GM23338 (cell line): ENCODE results near the gene PDE6A. TPM values are rescaled to one million over a fixed set of nuclear protein-coding genes. Genes with fewer than 3 reads are reported as not detected.

Experiments used
- ATAC-seq: fragments of 200-7000 bp; cut with Tn5 transposase; 3 replicates; pipeline ENCODE4 v1.9.1; 2020
- DNase-seq: peaks from one replicate; pipeline ENCODE4 v3.0.0-alpha.2; 2015; ENCODE audit warnings: low spot score
- H2AFZ ChIP-seq: fragments of 200-600 bp; sonication (generic); 2 replicates; pipeline ENCODE4 v1.8.0; 2016; ENCODE audit warnings: antibody characterized with exemption, mild to moderate bottlenecking, moderate library complexity
- H3F3A ChIP-seq: fragments of 200-600 bp; sonication (generic); replicated peaks from 2 replicates; pipeline ENCODE4 v1.8.0; 2017; ENCODE audit warnings: antibody characterized with exemption, mixed run types, low read depth
- H3K27ac ChIP-seq: fragments of 200-600 bp; sonication (generic); 2 replicates; pipeline ENCODE4 v1.6.1; 2016; ENCODE audit warnings: low read depth
- H3K27me3 ChIP-seq: fragments of 200-600 bp; sonication (generic); 2 replicates; pipeline ENCODE4 v1.8.0; 2016; ENCODE audit warnings: mild to moderate bottlenecking, mixed run types, moderate library complexity; ENCODE audit not compliant: insufficient read depth
- H3K36me3 ChIP-seq: fragments of 200-600 bp; sonication (generic); 2 replicates; pipeline ENCODE4 v1.8.0; 2016; ENCODE audit warnings: mild to moderate bottlenecking; ENCODE audit not compliant: insufficient read depth
- H3K4me1 ChIP-seq: fragments of 200-600 bp; sonication (generic); 2 replicates; pipeline ENCODE4 v1.8.0; 2016; ENCODE audit warnings: mild to moderate bottlenecking, moderate library complexity; ENCODE audit not compliant: insufficient read depth
- H3K4me2 ChIP-seq: fragments of 200-600 bp; sonication (generic); 2 replicates; pipeline ENCODE4 v1.7.1; 2017; ENCODE audit warnings: mixed run types
- H3K4me3 ChIP-seq: fragments of 200-600 bp; sonication (generic); 2 replicates; pipeline ENCODE4 v1.6.1; 2016; ENCODE audit warnings: mixed run types
- H3K79me2 ChIP-seq: fragments of 200-600 bp; sonication (generic); replicated peaks from 2 replicates; pipeline ENCODE4 v1.8.0; 2017; ENCODE audit warnings: mild to moderate bottlenecking; ENCODE audit not compliant: insufficient read depth
- H3K9me2 ChIP-seq: fragments of 200-600 bp; sonication (generic); 2 replicates; pipeline ENCODE4 v1.8.0; 2017; ENCODE audit not compliant: insufficient read depth
- H4K20me1 ChIP-seq: fragments of 200-600 bp; sonication (generic); replicated peaks from 2 replicates; pipeline ENCODE4 v1.8.0; 2017; ENCODE audit warnings: mild to moderate bottlenecking; ENCODE audit not compliant: insufficient read depth
- H3K27ac Mint-ChIP-seq: 2 replicates; pipeline ENCODE4 v1.8.0; 2020; ENCODE audit warnings: inconsistent platforms, mild to moderate bottlenecking, moderate library complexity, mixed read lengths
- H3K27me3 Mint-ChIP-seq: 3 replicates; pipeline ENCODE4 v1.8.0; 2022; ENCODE audit warnings: low read depth, mild to moderate bottlenecking, moderate library complexity, mixed read lengths, inconsistent platforms; ENCODE audit not compliant: insufficient read depth, poor library complexity
- H3K36me3 Mint-ChIP-seq: 3 replicates; pipeline ENCODE4 v1.8.0; 2021; ENCODE audit warnings: low read depth, mild to moderate bottlenecking, inconsistent platforms, moderate library complexity, mixed read lengths
- H3K4me1 Mint-ChIP-seq: 3 replicates; pipeline ENCODE4 v1.8.0; 2020; ENCODE audit warnings: mild to moderate bottlenecking, inconsistent platforms, mixed read lengths
- H3K4me3 Mint-ChIP-seq: 3 replicates; pipeline ENCODE4 v1.8.0; 2021; ENCODE audit warnings: moderate library complexity, mild to moderate bottlenecking, inconsistent platforms, mixed read lengths
- H3K9me3 Mint-ChIP-seq: 3 replicates; pipeline ENCODE4 v1.8.0; 2020; ENCODE audit warnings: moderate library complexity, mild to moderate bottlenecking, inconsistent platforms, mixed read lengths
- CREB1 ChIP-seq: fragments of 250-450 bp; sonication (Bioruptor Pico); IDR thresholded peaks from 2 replicates; pipeline ENCODE4 v1.5.0; 2020; ENCODE audit warnings: low read depth, mild to moderate bottlenecking, moderate library complexity
- EZH2 ChIP-seq: fragments of 200-600 bp; sonication (generic); IDR thresholded peaks from one replicate; pipeline ENCODE4 v1.8.0; 2017; ENCODE audit warnings: antibody characterized with exemption, mild to moderate bottlenecking, low read depth; ENCODE audit not compliant: unreplicated experiment
- EZH2phosphoT487 ChIP-seq: fragments of 200-600 bp; sonication (generic); IDR thresholded peaks from one replicate; pipeline ENCODE4 v1.8.1; 2018; ENCODE audit warnings: antibody characterized with exemption; ENCODE audit not compliant: unreplicated experiment
- JUNB ChIP-seq: IDR thresholded peaks from one replicate; pipeline ENCODE4 v1.6.1; 2016; ENCODE audit warnings: antibody characterized with exemption; ENCODE audit not compliant: unreplicated experiment
- NANOG ChIP-seq: IDR thresholded peaks from 2 replicates; pipeline ENCODE4 v1.6.1; 2016; ENCODE audit warnings: antibody characterized with exemption, borderline replicate concordance
- STAT1 ChIP-seq: IDR thresholded peaks from one replicate; pipeline ENCODE4 v1.6.1; 2016; ENCODE audit warnings: antibody characterized with exemption; ENCODE audit not compliant: unreplicated experiment
- polyA plus RNA-seq: library from polyadenylated mRNA; unstranded; fragments of >200 nt; fragmentation: Nextera tagmentation; extraction: Ambion mirVana; gene quantifications from 2 replicates; pipeline ENCODE4 v1.2.1, GENCODE V29; 2016
- total RNA-seq: library from RNA; depleted of rRNA; stranded (reverse); fragments of >200 nt; shearing (Covaris generic); gene quantifications from 2 replicates; pipeline ENCODE4 v1.2.3, GENCODE V29; 2014
- TF ChIP-seq, protein P1 (sequence below), 2 experiments: fragments of 200-600 bp in 1 of 2; sonication (generic) in 1 of 2; conservative IDR thresholded peaks; 2 replicates each; pipeline versions ENCODE4 v1.5.1 to v1.6.1; 2016 to 2017; ENCODE audit warnings: antibody characterized with exemption in 2 of 2, low read depth in 2 of 2, mild to moderate bottlenecking in 2 of 2, moderate library complexity in 1 of 2
- TF ChIP-seq, protein P2 (sequence below): fragments of 250-450 bp; sonication (Bioruptor Pico); IDR thresholded peaks from 2 replicates; pipeline ENCODE4 v1.5.0; 2020; ENCODE audit warnings: mild to moderate bottlenecking, moderate library complexity
- TF ChIP-seq, protein P3 (sequence below): IDR thresholded peaks from 2 replicates; pipeline ENCODE4 v1.6.1; 2016; ENCODE audit warnings: antibody characterized with exemption

The PDE6A gene
- total and polyA plus RNA-seq, 2 experiments from 2014 or later, result 0.08 TPM; not detected in 1

DNA sequence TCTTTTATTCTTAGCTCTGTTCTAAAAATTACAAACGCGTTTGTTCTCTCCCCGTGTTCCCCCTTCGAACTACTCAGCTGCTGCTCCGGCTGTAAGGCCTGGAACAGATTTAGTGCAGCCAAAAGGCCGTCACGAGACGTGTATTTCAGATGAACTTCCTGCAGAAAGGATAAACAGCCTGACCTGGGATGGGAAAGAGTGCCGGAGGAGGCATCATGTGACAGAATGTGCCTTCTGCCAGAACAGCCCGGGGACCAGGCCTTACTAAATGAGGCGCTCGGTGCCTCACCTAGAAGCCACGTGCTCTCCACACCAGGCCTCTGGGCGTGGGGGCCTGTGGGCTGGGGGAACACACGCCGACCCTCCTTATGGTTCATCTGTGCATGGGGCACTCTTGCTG, 119.7 kb downstream of the PDE6A start:
- ATAC-seq, result no peak
- H3K4me3 ChIP-seq, result no peak overlapping the region
- no peaks in the 10 kb centered on the region for H3K27me3 ChIP-seq
- no peaks in the 10 kb centered on the region for H3K79me2 ChIP-seq
- H3K9me3 Mint-ChIP-seq, result no peaks in the 10 kb centered on the region; the same call in 2 of the 3 replicates
- no peaks in the 10 kb centered on the region for H3F3A ChIP-seq
- no peaks in the 10 kb centered on the region for H3K9me2 ChIP-seq
- H3K27me3 Mint-ChIP-seq, result peaks cover 4% of the 10 kb centered on the region
- no peak overlapping the region for H3K4me2 ChIP-seq
- H2AFZ ChIP-seq, result no peak overlapping the region
- no peak for DNase-seq
- peaks cover 3% of the 10 kb centered on the region; the same call in 1 of the 3 replicates for H3K36me3 Mint-ChIP-seq
- H3K4me1 ChIP-seq, result peaks cover 8% of the 10 kb centered on the region
- TF ChIP-seq, protein P1, sequence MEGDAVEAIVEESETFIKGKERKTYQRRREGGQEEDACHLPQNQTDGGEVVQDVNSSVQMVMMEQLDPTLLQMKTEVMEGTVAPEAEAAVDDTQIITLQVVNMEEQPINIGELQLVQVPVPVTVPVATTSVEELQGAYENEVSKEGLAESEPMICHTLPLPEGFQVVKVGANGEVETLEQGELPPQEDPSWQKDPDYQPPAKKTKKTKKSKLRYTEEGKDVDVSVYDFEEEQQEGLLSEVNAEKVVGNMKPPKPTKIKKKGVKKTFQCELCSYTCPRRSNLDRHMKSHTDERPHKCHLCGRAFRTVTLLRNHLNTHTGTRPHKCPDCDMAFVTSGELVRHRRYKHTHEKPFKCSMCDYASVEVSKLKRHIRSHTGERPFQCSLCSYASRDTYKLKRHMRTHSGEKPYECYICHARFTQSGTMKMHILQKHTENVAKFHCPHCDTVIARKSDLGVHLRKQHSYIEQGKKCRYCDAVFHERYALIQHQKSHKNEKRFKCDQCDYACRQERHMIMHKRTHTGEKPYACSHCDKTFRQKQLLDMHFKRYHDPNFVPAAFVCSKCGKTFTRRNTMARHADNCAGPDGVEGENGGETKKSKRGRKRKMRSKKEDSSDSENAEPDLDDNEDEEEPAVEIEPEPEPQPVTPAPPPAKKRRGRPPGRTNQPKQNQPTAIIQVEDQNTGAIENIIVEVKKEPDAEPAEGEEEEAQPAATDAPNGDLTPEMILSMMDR (conservative IDR thresholded peaks at IDR 0.05; ENCODE audit: low read depth in 2 of 2), result no peak
- TF ChIP-seq, protein P2, sequence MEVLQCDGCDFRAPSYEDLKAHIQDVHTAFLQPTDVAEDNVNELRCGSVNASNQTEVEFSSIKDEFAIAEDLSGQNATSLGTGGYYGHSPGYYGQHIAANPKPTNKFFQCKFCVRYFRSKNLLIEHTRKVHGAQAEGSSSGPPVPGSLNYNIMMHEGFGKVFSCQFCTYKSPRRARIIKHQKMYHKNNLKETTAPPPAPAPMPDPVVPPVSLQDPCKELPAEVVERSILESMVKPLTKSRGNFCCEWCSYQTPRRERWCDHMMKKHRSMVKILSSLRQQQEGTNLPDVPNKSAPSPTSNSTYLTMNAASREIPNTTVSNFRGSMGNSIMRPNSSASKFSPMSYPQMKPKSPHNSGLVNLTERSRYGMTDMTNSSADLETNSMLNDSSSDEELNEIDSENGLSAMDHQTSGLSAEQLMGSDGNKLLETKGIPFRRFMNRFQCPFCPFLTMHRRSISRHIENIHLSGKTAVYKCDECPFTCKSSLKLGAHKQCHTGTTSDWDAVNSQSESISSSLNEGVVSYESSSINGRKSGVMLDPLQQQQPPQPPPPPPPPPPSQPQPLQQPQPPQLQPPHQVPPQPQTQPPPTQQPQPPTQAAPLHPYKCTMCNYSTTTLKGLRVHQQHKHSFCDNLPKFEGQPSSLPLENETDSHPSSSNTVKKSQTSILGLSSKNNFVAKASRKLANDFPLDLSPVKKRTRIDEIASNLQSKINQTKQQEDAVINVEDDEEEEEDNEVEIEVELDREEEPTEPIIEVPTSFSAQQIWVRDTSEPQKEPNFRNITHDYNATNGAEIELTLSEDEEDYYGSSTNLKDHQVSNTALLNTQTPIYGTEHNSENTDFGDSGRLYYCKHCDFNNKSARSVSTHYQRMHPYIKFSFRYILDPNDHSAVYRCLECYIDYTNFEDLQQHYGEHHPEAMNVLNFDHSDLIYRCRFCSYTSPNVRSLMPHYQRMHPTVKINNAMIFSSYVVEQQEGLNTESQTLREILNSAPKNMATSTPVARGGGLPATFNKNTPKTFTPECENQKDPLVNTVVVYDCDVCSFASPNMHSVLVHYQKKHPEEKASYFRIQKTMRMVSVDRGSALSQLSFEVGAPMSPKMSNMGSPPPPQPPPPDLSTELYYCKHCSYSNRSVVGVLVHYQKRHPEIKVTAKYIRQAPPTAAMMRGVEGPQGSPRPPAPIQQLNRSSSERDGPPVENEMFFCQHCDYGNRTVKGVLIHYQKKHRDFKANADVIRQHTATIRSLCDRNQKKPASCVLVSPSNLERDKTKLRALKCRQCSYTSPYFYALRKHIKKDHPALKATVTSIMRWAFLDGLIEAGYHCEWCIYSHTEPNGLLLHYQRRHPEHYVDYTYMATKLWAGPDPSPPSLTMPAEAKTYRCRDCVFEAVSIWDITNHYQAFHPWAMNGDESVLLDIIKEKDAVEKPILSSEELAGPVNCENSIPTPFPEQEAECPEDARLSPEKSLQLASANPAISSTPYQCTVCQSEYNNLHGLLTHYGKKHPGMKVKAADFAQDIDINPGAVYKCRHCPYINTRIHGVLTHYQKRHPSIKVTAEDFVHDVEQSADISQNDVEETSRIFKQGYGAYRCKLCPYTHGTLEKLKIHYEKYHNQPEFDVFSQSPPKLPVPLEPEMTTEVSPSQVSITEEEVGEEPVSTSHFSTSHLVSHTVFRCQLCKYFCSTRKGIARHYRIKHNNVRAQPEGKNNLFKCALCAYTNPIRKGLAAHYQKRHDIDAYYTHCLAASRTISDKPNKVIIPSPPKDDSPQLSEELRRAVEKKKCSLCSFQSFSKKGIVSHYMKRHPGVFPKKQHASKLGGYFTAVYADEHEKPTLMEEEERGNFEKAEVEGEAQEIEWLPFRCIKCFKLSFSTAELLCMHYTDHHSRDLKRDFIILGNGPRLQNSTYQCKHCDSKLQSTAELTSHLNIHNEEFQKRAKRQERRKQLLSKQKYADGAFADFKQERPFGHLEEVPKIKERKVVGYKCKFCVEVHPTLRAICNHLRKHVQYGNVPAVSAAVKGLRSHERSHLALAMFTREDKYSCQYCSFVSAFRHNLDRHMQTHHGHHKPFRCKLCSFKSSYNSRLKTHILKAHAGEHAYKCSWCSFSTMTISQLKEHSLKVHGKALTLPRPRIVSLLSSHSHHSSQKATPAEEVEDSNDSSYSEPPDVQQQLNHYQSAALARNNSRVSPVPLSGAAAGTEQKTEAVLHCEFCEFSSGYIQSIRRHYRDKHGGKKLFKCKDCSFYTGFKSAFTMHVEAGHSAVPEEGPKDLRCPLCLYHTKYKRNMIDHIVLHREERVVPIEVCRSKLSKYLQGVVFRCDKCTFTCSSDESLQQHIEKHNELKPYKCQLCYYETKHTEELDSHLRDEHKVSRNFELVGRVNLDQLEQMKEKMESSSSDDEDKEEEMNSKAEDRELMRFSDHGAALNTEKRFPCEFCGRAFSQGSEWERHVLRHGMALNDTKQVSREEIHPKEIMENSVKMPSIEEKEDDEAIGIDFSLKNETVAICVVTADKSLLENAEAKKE, result no peak
- TF ChIP-seq NANOG (no peak), STAT1 (no peak), EZH2phosphoT487 (no peak), EZH2 (no peak), CREB1 (CRISPR knock-in tag) (no peak), JUNB (no peak)
- TF ChIP-seq, protein P3, sequence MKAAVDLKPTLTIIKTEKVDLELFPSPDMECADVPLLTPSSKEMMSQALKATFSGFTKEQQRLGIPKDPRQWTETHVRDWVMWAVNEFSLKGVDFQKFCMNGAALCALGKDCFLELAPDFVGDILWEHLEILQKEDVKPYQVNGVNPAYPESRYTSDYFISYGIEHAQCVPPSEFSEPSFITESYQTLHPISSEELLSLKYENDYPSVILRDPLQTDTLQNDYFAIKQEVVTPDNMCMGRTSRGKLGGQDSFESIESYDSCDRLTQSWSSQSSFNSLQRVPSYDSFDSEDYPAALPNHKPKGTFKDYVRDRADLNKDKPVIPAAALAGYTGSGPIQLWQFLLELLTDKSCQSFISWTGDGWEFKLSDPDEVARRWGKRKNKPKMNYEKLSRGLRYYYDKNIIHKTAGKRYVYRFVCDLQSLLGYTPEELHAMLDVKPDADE, result no peak
- no peaks in the 10 kb centered on the region for H3K36me3 ChIP-seq
- peaks cover 25% of the 10 kb centered on the region for H3K4me1 Mint-ChIP-seq
- H3K4me3 Mint-ChIP-seq, result no peak overlapping the region
- no peak overlapping the region; the same call in 1 of the 2 replicates for H3K27ac Mint-ChIP-seq
- no peaks in the 10 kb centered on the region for H4K20me1 ChIP-seq
- H3K27ac ChIP-seq, result no peak overlapping the region
